Mesothelial cell of epicardium (in vitro differentiated cells): ENCODE data around the gene AP1M2. TPM values are rescaled to one million over a fixed set of nuclear protein-coding genes. Genes with fewer than 3 reads are reported as not detected.
"Not testable (repeated sequence)": the region's sequence is repeated elsewhere in the genome, so short reads cannot be mapped to it uniquely, and the experiment has no call there.

Experiments used
- DNase-seq, 2 experiments: peaks; one replicate each; pipeline ENCODE4 v3.0.0; 2021; ENCODE audit warnings: low spot score in 2 of 2; ENCODE audit not compliant: unreplicated experiment in 2 of 2
- H3K27ac Mint-ChIP-seq: 2 replicates; pipeline ENCODE4 v1.8.0; 2021; ENCODE audit warnings: mixed read lengths
- H3K27me3 Mint-ChIP-seq: 2 replicates; pipeline ENCODE4 v1.8.0; 2021; ENCODE audit warnings: low read depth, mixed read lengths
- H3K36me3 Mint-ChIP-seq: 2 replicates; pipeline ENCODE4 v1.8.0; 2021; ENCODE audit warnings: mixed read lengths
- H3K4me1 Mint-ChIP-seq: 2 replicates; pipeline ENCODE4 v1.8.0; 2021; ENCODE audit warnings: mixed read lengths
- H3K4me3 Mint-ChIP-seq: 2 replicates; pipeline ENCODE4 v1.8.0; 2021; ENCODE audit warnings: mild to moderate bottlenecking, moderate library complexity, mixed read lengths
- H3K9me3 Mint-ChIP-seq: 2 replicates; pipeline ENCODE4 v1.8.0; 2021; ENCODE audit warnings: mixed read lengths
- CTCF ChIP-seq: fragments of 200-600 bp; sonication (generic); IDR thresholded peaks from one replicate; pipeline ENCODE4 v1.5.0; 2021; ENCODE audit warnings: antibody characterized with exemption; ENCODE audit not compliant: unreplicated experiment
- microRNA-seq: library from miRNA; unstranded; fragments of <30 nt; microRNA quantifications from one replicate; pipeline ENCODE4 v1.2.0, GENCODE V29; 2021; ENCODE audit warnings: inconsistent platforms, mixed read lengths
- total RNA-seq: library from RNA; stranded (reverse); gene quantifications from 3 replicates; pipeline ENCODE4 v1.2.1, GENCODE V29; 2021

Gene AP1M2
- total RNA-seq, 1 donor from 2014 or later: 25.9 TPM

- no peaks in the 10 kb centered on the region for H3K9me3 Mint-ChIP-seq
- H3K27me3 Mint-ChIP-seq: peaks cover 76% of the 10 kb centered on the region
- DNase-seq: no peak
- no peak for TF ChIP-seq CTCF
- peaks cover 8% of the 10 kb centered on the region for H3K4me1 Mint-ChIP-seq
- H3K27ac Mint-ChIP-seq: peak overlapping the region; percentile 83
- no peak overlapping the region for H3K4me3 Mint-ChIP-seq
- no peaks in the 10 kb centered on the region for H3K36me3 Mint-ChIP-seq
Measured at GRCh38 chr19:10533646-10534386, 53.3 kb downstream of the AP1M2 start.

DNA sequence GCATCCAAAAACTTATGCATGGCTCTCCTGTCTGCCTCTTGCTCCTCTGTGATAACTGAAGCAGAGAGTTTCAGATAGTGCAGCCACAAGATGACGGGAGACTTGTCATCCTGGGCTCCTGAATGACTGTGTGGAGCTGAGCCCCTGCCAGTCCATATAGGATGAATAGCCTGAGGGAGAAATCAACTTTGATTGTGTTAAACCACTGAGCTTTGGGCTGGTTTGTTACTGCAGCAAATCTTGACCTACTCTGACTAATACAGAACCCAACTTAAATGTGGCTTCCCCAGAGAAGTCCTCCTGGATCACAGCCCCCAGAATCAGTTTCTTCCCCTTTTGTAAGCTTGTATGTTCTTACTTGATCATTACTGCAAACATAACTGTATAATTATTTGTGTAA lies 54.7 kb downstream of the AP1M2 start:
- no peak overlapping the region for H3K4me3 Mint-ChIP-seq
- no peaks in the 10 kb centered on the region for H3K36me3 Mint-ChIP-seq
- no peaks in the 10 kb centered on the region for H3K9me3 Mint-ChIP-seq
- no peak overlapping the region for H3K27ac Mint-ChIP-seq
- no peak for DNase-seq
- H3K4me1 Mint-ChIP-seq: peaks cover 8% of the 10 kb centered on the region
- H3K27me3 Mint-ChIP-seq: peaks cover 69% of the 10 kb centered on the region
- TF ChIP-seq CTCF: no peak

GRCh38 chr19:10526887-10527286 lies 60.2 kb downstream of the AP1M2 start:
- not testable (repeated sequence) for H3K27ac Mint-ChIP-seq, H3K36me3 Mint-ChIP-seq, H3K9me3 Mint-ChIP-seq, H3K4me1 Mint-ChIP-seq, DNase-seq, H3K4me3 Mint-ChIP-seq
- H3K27me3 Mint-ChIP-seq: peaks cover 58% of the 10 kb centered on the region

- no peaks in the 10 kb centered on the region for H3K9me3 Mint-ChIP-seq
- H3K4me1 Mint-ChIP-seq: no peaks in the 10 kb centered on the region
- peaks cover 58% of the 10 kb centered on the region for H3K27me3 Mint-ChIP-seq
- H3K36me3 Mint-ChIP-seq: no peaks in the 10 kb centered on the region
- H3K4me3 Mint-ChIP-seq: no peak overlapping the region
- no peak for DNase-seq
- no peak overlapping the region for H3K27ac Mint-ChIP-seq
- TF ChIP-seq CTCF: no peak
Measured at GRCh38 chr19:10525636-10526035, 61.5 kb downstream of the AP1M2 start.

DNA sequence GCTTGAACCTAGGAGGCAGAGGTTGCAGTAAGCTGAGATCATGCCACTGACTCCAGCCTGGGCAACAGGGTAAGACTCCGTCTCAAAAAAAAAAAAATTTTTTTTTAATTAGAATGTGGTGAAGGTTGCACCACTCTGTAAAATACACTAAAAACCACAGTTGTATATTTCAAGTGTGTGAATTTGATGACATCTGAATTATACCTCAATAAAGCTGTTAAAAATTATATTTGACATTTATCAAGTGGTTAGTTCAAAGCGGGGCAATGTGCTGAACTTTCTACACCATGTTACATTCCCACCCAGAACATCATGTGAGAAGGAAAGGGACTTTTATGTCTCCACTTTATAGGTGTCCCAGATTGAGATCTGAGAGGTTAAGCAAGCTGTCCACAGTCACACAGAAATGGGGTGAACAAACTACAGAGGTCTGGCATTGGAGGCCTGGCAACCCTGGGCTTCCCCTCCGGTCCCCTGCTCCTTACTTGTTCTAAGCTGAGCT lies 63.9 kb downstream of the AP1M2 start:
- no peak for DNase-seq
- no peak for TF ChIP-seq CTCF
- Mint-ChIP-seq H3K4me1 (peaks cover 11% of the 10 kb centered on the region), H3K36me3 (no peaks in the 10 kb centered on the region), H3K27ac (no peak overlapping the region), H3K27me3 (peaks cover 62% of the 10 kb centered on the region), H3K9me3 (no peaks in the 10 kb centered on the region), H3K4me3 (no peak overlapping the region)

Small RNA genes lying within 50 kb of the gene (microRNA-seq; reads per million reads assigned to microRNA genes)
- not detected for gene MIR1238

Other genes starting within 250 kb of the AP1M2 start
- gene ICAM3, start 247.7 kb downstream of the AP1M2 start, total RNA-seq: 2.0 to 2.7 TPM (median 2.3 TPM) in 3 replicates
- gene TYK2, start 206.7 kb downstream of the AP1M2 start, total RNA-seq: 142 to 148 TPM (median 146 TPM) in 3 replicates
- gene CDC37, start 183.8 kb downstream of the AP1M2 start, total RNA-seq: 153 to 160 TPM (median 159 TPM) in 3 replicates
- gene PDE4A, start 166.8 kb downstream of the AP1M2 start, total RNA-seq: 2.9 to 3.1 TPM (median 3.0 TPM) in 3 replicates
- gene KEAP1, start 84.0 kb downstream of the AP1M2 start, total RNA-seq: 61.2 to 71.0 TPM (median 69.5 TPM) in 3 replicates
- gene S1PR5, start 69.9 kb downstream of the AP1M2 start, total RNA-seq: 2.2 to 2.4 TPM (median 2.4 TPM) in 3 replicates
- gene ATG4D, start 43.4 kb downstream of the AP1M2 start, total RNA-seq: 31.9 to 37.3 TPM (median 33.1 TPM) in 3 replicates
- 27.4 to 31.2 TPM (median 30.6 TPM) in 3 replicates for gene KRI1, start 21.3 kb downstream of the AP1M2 start, total RNA-seq
- 2.6 to 3.1 TPM (median 2.7 TPM) in 3 replicates for gene CDKN2D, start 18.3 kb downstream of the AP1M2 start, total RNA-seq
- gene SLC44A2, start 38.2 kb upstream of the AP1M2 start, total RNA-seq: 340 to 349 TPM (median 342 TPM) in 3 replicates
- gene ILF3, start 67.0 kb upstream of the AP1M2 start, total RNA-seq: 606 to 617 TPM (median 613 TPM) in 3 replicates
- gene QTRT1, start 114.1 kb upstream of the AP1M2 start, total RNA-seq: 57.9 to 66.6 TPM (median 62.5 TPM) in 3 replicates
- gene DNM2, start 130.8 kb upstream of the AP1M2 start, total RNA-seq: 126 to 128 TPM (median 128 TPM) in 3 replicates
- 30.0 to 35.0 TPM (median 30.9 TPM) in 3 replicates for gene TMED1, start 248.9 kb upstream of the AP1M2 start, total RNA-seq